SK-N-MC (cell line): ENCODE data around the gene TBP.

Experiments
- DNase-seq: peaks from one replicate; pipeline ENCODE4 v3.0.0-alpha.2; 2011; ENCODE audit warnings: low read depth, low spot score
- H3K27ac ChIP-seq: fragments of 200-600 bp; sonication (generic); 2 replicates; pipeline ENCODE4 v1.5.1; 2016; ENCODE audit warnings: mixed run types
- H3K36me3 ChIP-seq: fragments of 200-600 bp; sonication (generic); 2 replicates; pipeline ENCODE4 v1.6.1; 2017; ENCODE audit warnings: antibody characterized with exemption, low read length, mixed read lengths; ENCODE audit not compliant: insufficient read depth
- H3K4me3 ChIP-seq: fragments of 200-600 bp; sonication (generic); 2 replicates; pipeline ENCODE4 v1.5.1; 2016
- H3K9ac ChIP-seq: fragments of 200-600 bp; sonication (generic); 2 replicates; pipeline ENCODE4 v1.8.0; 2017; ENCODE audit warnings: mixed run types, mixed read lengths; ENCODE audit not compliant: insufficient read length
- H3K9me3 ChIP-seq: fragments of 200-600 bp; sonication (generic); 2 replicates; pipeline ENCODE4 v1.6.1; 2017; ENCODE audit warnings: low read depth, mild to moderate bottlenecking, antibody characterized with exemption, low read length, moderate library complexity, mixed read lengths
- EZH2 ChIP-seq: fragments of 200-600 bp; sonication (generic); IDR thresholded peaks from one replicate; pipeline ENCODE4 v1.6.1; 2017; ENCODE audit warnings: antibody characterized with exemption
- FOXP2 ChIP-seq: optimal IDR thresholded peaks from 2 replicates; pipeline ENCODE3; 2011; ENCODE audit warnings: mild to moderate bottlenecking, moderate library complexity; ENCODE audit not compliant: insufficient read depth; ENCODE audit errors: extremely low read length, control extremely low read depth
- POLR2AphosphoS5 ChIP-seq: IDR thresholded peaks from 2 replicates; pipeline ENCODE4 v1.6.1; 2012; ENCODE audit warnings: mild to moderate bottlenecking, low read depth, low read length, borderline replicate concordance

The TBP gene

GRCh38 chr6:170529839-170530469 is 24.2 kb upstream of the TBP start:
- H3K36me3 ChIP-seq, result peaks cover 25% of the 10 kb centered on the region
- H3K27ac ChIP-seq, result no peak overlapping the region
- TF ChIP-seq POLR2AphosphoS5, result no peak
- TF ChIP-seq EZH2, result no peak
- no peak for TF ChIP-seq FOXP2
- H3K9ac ChIP-seq, result no peak overlapping the region
- DNase-seq, result peak; percentile 5
- H3K4me3 ChIP-seq, result no peak overlapping the region
- no peaks in the 10 kb centered on the region for H3K9me3 ChIP-seq

GRCh38 chr6:170532867-170533488 is 21.2 kb upstream of the TBP start:
- H3K4me3 ChIP-seq, result no peak overlapping the region
- H3K36me3 ChIP-seq, result peaks cover 55% of the 10 kb centered on the region
- no peak for DNase-seq
- no peak for TF ChIP-seq POLR2AphosphoS5
- TF ChIP-seq FOXP2, result no peak
- TF ChIP-seq EZH2, result no peak
- H3K9me3 ChIP-seq, result no peaks in the 10 kb centered on the region
- H3K27ac ChIP-seq, result no peak overlapping the region
- H3K9ac ChIP-seq, result no peak overlapping the region

GRCh38 chr6:170533792-170534191 is 20.4 kb upstream of the TBP start:
- H3K9ac ChIP-seq, result no peak overlapping the region
- no peaks in the 10 kb centered on the region for H3K9me3 ChIP-seq
- DNase-seq, result no peak
- TF ChIP-seq POLR2AphosphoS5 (no peak), EZH2 (no peak), FOXP2 (no peak)
- H3K4me3 ChIP-seq, result no peak overlapping the region
- H3K27ac ChIP-seq, result 0 out of 2 replicates have a peak overlapping the region, but pooled peaks have one; percentile 31
- H3K36me3 ChIP-seq, result peaks cover 63% of the 10 kb centered on the region

GRCh38 chr6:170535004-170535403 is 19.2 kb upstream of the TBP start:
- no peak overlapping the region for H3K4me3 ChIP-seq
- TF ChIP-seq FOXP2 (no peak), POLR2AphosphoS5 (no peak), EZH2 (no peak)
- H3K27ac ChIP-seq, result no peak overlapping the region
- no peak overlapping the region for H3K9ac ChIP-seq
- H3K36me3 ChIP-seq, result peaks cover 75% of the 10 kb centered on the region
- H3K9me3 ChIP-seq, result no peaks in the 10 kb centered on the region
- no peak for DNase-seq

- TF ChIP-seq EZH2, result no peak
- no peak for TF ChIP-seq POLR2AphosphoS5
- Histone ChIP-seq H3K9me3 (no peaks in the 10 kb centered on the region), H3K9ac (no peak overlapping the region), H3K27ac (no peak overlapping the region), H3K36me3 (peaks cover 92% of the 10 kb centered on the region), H3K4me3 (no peak overlapping the region)
- no peak for DNase-seq
Observed at GRCh38 chr6:170536671-170537070, 17.5 kb upstream of the TBP start.

- DNase-seq, result no peak
- no peak overlapping the region for H3K4me3 ChIP-seq
- TF ChIP-seq POLR2AphosphoS5, result no peak
- TF ChIP-seq FOXP2, result no peak
- TF ChIP-seq EZH2, result no peak
- H3K9me3 ChIP-seq, result no peaks in the 10 kb centered on the region
- no peak overlapping the region for H3K27ac ChIP-seq
- H3K9ac ChIP-seq, result no peak overlapping the region
- H3K36me3 ChIP-seq, result peaks cover 98% of the 10 kb centered on the region
Observed at GRCh38 chr6:170537329-170537728, 16.8 kb upstream of the TBP start.

- Histone ChIP-seq H3K9me3 (no peaks in the 10 kb centered on the region), H3K9ac (no peak overlapping the region), H3K36me3 (peaks cover 100% of the 10 kb centered on the region), H3K27ac (no peak overlapping the region), H3K4me3 (no peak overlapping the region)
- TF ChIP-seq EZH2 (no peak), POLR2AphosphoS5 (no peak), FOXP2 (no peak)
- DNase-seq, result no peak
Observed at GRCh38 chr6:170542031-170542719, 12.0 kb upstream of the TBP start.

- Histone ChIP-seq H3K4me3 (no peak overlapping the region), H3K9ac (no peak overlapping the region), H3K27ac (no peak overlapping the region), H3K9me3 (no peaks in the 10 kb centered on the region), H3K36me3 (peaks cover 100% of the 10 kb centered on the region)
- TF ChIP-seq POLR2AphosphoS5 (no peak), FOXP2 (no peak), EZH2 (no peak)
- DNase-seq, result no peak
Observed at GRCh38 chr6:170545405-170545804, 8.8 kb upstream of the TBP start.
